Gastrocnemius medialis (tissue), 4 donors: ENCODE results near the gene CCDC50.

Experiments used
- POLR2A ChIP-seq, 2 donors: fragments of 450-650 bp; IDR thresholded peaks; one replicate each; pipeline ENCODE4 v1.6.1; 2017; ENCODE audit warnings: antibody characterized with exemption in 2 of 2, mild to moderate bottlenecking in 2 of 2, moderate library complexity in 2 of 2
- TF ChIP-seq, protein P1 (sequence below), 5 experiments: fragments of 450-650 bp in 3 of 5; fragments of 200-600 bp in 2 of 5; sonication (generic) in 2 of 5; IDR thresholded peaks in 4 of 5; conservative IDR thresholded peaks in 1 of 5; 1 replicate in 4 of 5; 2 replicates in 1 of 5; pipeline ENCODE4 v1.5.1; 2016 to 2019; ENCODE audit warnings: antibody characterized with exemption in 5 of 5, mild to moderate bottlenecking in 3 of 5, moderate library complexity in 3 of 5

DNA sequence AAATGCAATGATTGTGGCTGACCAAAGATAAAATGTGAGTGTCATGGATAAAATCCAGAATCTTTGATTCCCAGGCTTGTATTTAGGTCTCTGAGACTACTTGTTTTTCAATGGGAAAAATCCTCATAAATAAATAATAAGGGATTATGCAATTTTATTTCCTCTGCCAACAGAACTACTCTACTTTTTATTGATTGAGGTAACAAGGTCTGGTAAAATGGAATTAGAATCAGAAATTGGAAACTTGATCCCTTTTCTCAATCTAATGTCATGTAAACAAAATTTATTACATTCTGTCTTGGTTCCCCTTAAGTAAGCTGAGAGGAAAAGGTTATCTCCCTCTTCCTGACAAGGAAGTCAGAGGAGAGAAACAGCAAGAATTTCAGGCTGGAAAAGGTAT, 48.3 kb upstream of the CCDC50 start:
- TF ChIP-seq, protein P1, sequence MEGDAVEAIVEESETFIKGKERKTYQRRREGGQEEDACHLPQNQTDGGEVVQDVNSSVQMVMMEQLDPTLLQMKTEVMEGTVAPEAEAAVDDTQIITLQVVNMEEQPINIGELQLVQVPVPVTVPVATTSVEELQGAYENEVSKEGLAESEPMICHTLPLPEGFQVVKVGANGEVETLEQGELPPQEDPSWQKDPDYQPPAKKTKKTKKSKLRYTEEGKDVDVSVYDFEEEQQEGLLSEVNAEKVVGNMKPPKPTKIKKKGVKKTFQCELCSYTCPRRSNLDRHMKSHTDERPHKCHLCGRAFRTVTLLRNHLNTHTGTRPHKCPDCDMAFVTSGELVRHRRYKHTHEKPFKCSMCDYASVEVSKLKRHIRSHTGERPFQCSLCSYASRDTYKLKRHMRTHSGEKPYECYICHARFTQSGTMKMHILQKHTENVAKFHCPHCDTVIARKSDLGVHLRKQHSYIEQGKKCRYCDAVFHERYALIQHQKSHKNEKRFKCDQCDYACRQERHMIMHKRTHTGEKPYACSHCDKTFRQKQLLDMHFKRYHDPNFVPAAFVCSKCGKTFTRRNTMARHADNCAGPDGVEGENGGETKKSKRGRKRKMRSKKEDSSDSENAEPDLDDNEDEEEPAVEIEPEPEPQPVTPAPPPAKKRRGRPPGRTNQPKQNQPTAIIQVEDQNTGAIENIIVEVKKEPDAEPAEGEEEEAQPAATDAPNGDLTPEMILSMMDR (IDR thresholded peaks at IDR 0.05 in 4 of 5, conservative IDR thresholded peaks at IDR 0.05 in 1 of 5): no peak
- no peak for TF ChIP-seq POLR2A (IDR thresholded peaks at IDR 0.05)
